Endothelial cell (in vitro differentiated cells): ENCODE measurements around the gene RHBDF2. TPM values are rescaled to one million over a fixed set of nuclear protein-coding genes. Genes with fewer than 3 reads are reported as not detected.

ENCODE experiments used
- DNase-seq: peaks from one replicate; pipeline ENCODE4 v3.0.0; 2021; ENCODE audit warnings: low spot score
- H3K27ac Mint-ChIP-seq: one replicate; pipeline ENCODE4 v1.8.0; 2021; ENCODE audit warnings: mixed read lengths, inconsistent platforms; ENCODE audit not compliant: unreplicated experiment
- H3K27me3 Mint-ChIP-seq: one replicate; pipeline ENCODE4 v1.8.0; 2021; ENCODE audit warnings: mild to moderate bottlenecking, moderate library complexity, mixed read lengths, inconsistent platforms; ENCODE audit not compliant: unreplicated experiment
- H3K36me3 Mint-ChIP-seq: one replicate; pipeline ENCODE4 v1.8.0; 2021; ENCODE audit warnings: mild to moderate bottlenecking, low read depth, mixed read lengths, inconsistent platforms; ENCODE audit not compliant: unreplicated experiment
- H3K4me1 Mint-ChIP-seq: one replicate; pipeline ENCODE4 v1.8.0; 2021; ENCODE audit warnings: mild to moderate bottlenecking, mixed read lengths, inconsistent platforms; ENCODE audit not compliant: unreplicated experiment
- H3K4me3 Mint-ChIP-seq: one replicate; pipeline ENCODE4 v1.8.0; 2021; ENCODE audit warnings: mild to moderate bottlenecking, mixed read lengths, inconsistent platforms; ENCODE audit not compliant: unreplicated experiment
- H3K9me3 Mint-ChIP-seq: one replicate; pipeline ENCODE4 v1.8.0; 2021; ENCODE audit warnings: mixed read lengths, inconsistent platforms; ENCODE audit not compliant: unreplicated experiment
- total RNA-seq: library from RNA; stranded (reverse); fragmentation: NEBNext Ultra II Directional; extraction: Animal tissue kit (Norgen Biotek cat#: 25700); gene quantifications from one replicate; pipeline ENCODE4 v1.2.1, GENCODE V29; 2021; ENCODE audit not compliant: unreplicated experiment
- TF ChIP-seq, protein P1 (sequence below): fragments of 200-600 bp; sonication (generic); IDR thresholded peaks from one replicate; pipeline ENCODE4 v1.5.0; 2021; ENCODE audit warnings: antibody characterized with exemption; ENCODE audit not compliant: unreplicated experiment

RHBDF2 gene
- total RNA-seq, 1 donor from 2014 or later, result 39.3 TPM

- TF ChIP-seq, protein P1, sequence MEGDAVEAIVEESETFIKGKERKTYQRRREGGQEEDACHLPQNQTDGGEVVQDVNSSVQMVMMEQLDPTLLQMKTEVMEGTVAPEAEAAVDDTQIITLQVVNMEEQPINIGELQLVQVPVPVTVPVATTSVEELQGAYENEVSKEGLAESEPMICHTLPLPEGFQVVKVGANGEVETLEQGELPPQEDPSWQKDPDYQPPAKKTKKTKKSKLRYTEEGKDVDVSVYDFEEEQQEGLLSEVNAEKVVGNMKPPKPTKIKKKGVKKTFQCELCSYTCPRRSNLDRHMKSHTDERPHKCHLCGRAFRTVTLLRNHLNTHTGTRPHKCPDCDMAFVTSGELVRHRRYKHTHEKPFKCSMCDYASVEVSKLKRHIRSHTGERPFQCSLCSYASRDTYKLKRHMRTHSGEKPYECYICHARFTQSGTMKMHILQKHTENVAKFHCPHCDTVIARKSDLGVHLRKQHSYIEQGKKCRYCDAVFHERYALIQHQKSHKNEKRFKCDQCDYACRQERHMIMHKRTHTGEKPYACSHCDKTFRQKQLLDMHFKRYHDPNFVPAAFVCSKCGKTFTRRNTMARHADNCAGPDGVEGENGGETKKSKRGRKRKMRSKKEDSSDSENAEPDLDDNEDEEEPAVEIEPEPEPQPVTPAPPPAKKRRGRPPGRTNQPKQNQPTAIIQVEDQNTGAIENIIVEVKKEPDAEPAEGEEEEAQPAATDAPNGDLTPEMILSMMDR, result no peak
- Mint-ChIP-seq H3K36me3 (no peaks in the 10 kb centered on the region), H3K27ac (peak overlapping the region; percentile 61), H3K27me3 (peaks cover 3% of the 10 kb centered on the region), H3K4me3 (peak overlapping the region; percentile 85), H3K9me3 (no peaks in the 10 kb centered on the region), H3K4me1 (peaks cover 13% of the 10 kb centered on the region)
- DNase-seq, result no peak
These were observed 47.8 kb downstream of the RHBDF2 start for GRCh38 chr17:76453431-76453743.

- peak within 1 kb of the TSS; percentile 94 for H3K4me3 Mint-ChIP-seq
- H3K27me3 Mint-ChIP-seq, result peaks cover 3% of the 10 kb centered on the region
- no peaks in the 10 kb centered on the region for H3K9me3 Mint-ChIP-seq
- TF ChIP-seq, protein P1, result peak; percentile 46
- no peaks in the 10 kb centered on the region for H3K36me3 Mint-ChIP-seq
- H3K27ac Mint-ChIP-seq, result peak within 1 kb of the TSS; percentile 61
- peaks cover 14% of the 10 kb centered on the region for H3K4me1 Mint-ChIP-seq
- DNase-seq, result peak; percentile 95
These were observed 48.4 kb downstream of the RHBDF2 start, which contains the start of gene UBE2O for GRCh38 chr17:76452660-76453430. Gene UBE2O (minus strand): TSS chr17:76453152. CDS start chr17:76453141, 11 bp downstream.

GRCh38 chr17:76452127-76452659, 49.0 kb downstream of the RHBDF2 start:
- Mint-ChIP-seq H3K36me3 (no peaks in the 10 kb centered on the region), H3K9me3 (no peaks in the 10 kb centered on the region), H3K4me1 (peaks cover 20% of the 10 kb centered on the region), H3K27ac (no peak overlapping the region), H3K27me3 (peaks cover 3% of the 10 kb centered on the region), H3K4me3 (peak overlapping the region; percentile 94)
- TF ChIP-seq, protein P1, result no peak
- DNase-seq, result peak; percentile 47

GRCh38 chr17:76451506-76451905, 49.7 kb downstream of the RHBDF2 start:
- TF ChIP-seq, protein P1, result no peak
- Mint-ChIP-seq H3K4me1 (peaks cover 27% of the 10 kb centered on the region), H3K4me3 (peak overlapping the region; percentile 94), H3K27me3 (peaks cover 3% of the 10 kb centered on the region), H3K27ac (peak overlapping the region; percentile 78), H3K36me3 (no peaks in the 10 kb centered on the region), H3K9me3 (no peaks in the 10 kb centered on the region)
- no peak for DNase-seq

- Mint-ChIP-seq H3K27ac (no peak overlapping the region), H3K4me3 (no peak overlapping the region), H3K36me3 (no peaks in the 10 kb centered on the region), H3K9me3 (no peaks in the 10 kb centered on the region), H3K27me3 (peaks cover 3% of the 10 kb centered on the region), H3K4me1 (peaks cover 48% of the 10 kb centered on the region)
- TF ChIP-seq, protein P1, result no peak
- no peak for DNase-seq
These were observed 52.1 kb downstream of the RHBDF2 start for GRCh38 chr17:76449126-76449525.
